Transverse colon (tissue), 4 donors: Measurements from ENCODE around the gene ZDHHC18.

Experiments
- EP300 ChIP-seq: sonication (generic); formaldehyde crosslinking; IDR thresholded peaks from one replicate; pipeline ENCODE4 v1.6.1; 2017; ENCODE audit warnings: antibody characterized with exemption, low read depth
- POLR2A ChIP-seq: fragments of 450-650 bp; IDR thresholded peaks from one replicate; pipeline ENCODE4 v1.6.1; 2016; ENCODE audit warnings: antibody characterized with exemption, mild to moderate bottlenecking, moderate library complexity
- POLR2AphosphoS5 ChIP-seq, 3 donors: sonication (generic); formaldehyde crosslinking; IDR thresholded peaks; one replicate each; pipeline ENCODE4 v1.6.1; 2016; ENCODE audit warnings: antibody characterized with exemption in 3 of 3
- TF ChIP-seq, protein P1 (sequence below), 5 experiments: fragments of 200-600 bp in 3 of 5; fragments of 450-650 bp in 2 of 5; sonication (generic) in 3 of 5; IDR thresholded peaks; 1 replicate in 2 of 5; 2 replicates in 3 of 5; pipeline ENCODE4 v1.5.1; 2016 to 2017; ENCODE audit warnings: antibody characterized with exemption in 5 of 5, inconsistent platforms in 3 of 5, mild to moderate bottlenecking in 2 of 5, moderate library complexity in 1 of 5

DNA sequence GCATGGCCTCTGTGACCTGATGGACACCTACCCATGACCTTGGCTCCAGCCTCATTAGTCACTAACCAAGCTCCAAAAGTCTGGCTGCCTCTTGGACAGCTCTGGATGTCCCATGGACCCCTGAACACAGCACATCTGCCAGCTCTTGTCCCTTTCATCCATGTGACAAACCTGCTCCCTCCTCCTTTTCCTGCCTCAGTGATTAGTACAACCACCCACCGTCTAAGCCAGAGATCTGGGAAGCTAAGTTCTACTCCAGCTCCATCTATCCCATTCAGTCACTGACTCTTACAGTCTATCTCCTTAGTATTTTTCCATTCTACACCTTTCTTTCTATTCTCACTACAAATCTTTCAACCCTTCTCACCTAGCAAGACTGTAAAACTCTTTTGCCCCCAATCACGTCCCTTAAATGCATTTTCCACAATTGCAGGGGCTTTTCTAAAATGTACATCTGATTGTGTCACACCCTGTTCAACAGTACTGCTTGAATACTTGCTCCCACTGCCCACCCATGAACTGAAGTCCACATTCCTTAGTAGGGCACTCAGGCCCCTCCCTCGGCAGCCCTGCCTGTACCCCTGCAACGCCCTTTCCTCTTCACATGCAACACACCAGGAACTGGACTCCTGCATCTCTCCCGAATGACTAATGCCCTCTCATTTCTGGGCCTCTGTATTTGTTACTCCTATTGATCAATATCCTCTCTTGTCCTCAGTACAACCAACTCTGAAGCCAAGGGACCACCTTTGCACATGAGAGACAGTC lies 56.4 kb downstream of the ZDHHC18 start:
- TF ChIP-seq, protein P1, sequence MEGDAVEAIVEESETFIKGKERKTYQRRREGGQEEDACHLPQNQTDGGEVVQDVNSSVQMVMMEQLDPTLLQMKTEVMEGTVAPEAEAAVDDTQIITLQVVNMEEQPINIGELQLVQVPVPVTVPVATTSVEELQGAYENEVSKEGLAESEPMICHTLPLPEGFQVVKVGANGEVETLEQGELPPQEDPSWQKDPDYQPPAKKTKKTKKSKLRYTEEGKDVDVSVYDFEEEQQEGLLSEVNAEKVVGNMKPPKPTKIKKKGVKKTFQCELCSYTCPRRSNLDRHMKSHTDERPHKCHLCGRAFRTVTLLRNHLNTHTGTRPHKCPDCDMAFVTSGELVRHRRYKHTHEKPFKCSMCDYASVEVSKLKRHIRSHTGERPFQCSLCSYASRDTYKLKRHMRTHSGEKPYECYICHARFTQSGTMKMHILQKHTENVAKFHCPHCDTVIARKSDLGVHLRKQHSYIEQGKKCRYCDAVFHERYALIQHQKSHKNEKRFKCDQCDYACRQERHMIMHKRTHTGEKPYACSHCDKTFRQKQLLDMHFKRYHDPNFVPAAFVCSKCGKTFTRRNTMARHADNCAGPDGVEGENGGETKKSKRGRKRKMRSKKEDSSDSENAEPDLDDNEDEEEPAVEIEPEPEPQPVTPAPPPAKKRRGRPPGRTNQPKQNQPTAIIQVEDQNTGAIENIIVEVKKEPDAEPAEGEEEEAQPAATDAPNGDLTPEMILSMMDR (IDR thresholded peaks at IDR 0.05) = no peak
- TF ChIP-seq POLR2A = no peak
- no peak for TF ChIP-seq EP300
- TF ChIP-seq POLR2AphosphoS5 (IDR thresholded peaks at IDR 0.05) = no peak
